H9 (cell line): ENCODE measurements around the gene MSI1. TPM values are rescaled to one million over a fixed set of nuclear protein-coding genes. Genes with fewer than 3 reads are reported as not detected.

Experiments used
- DNase-seq: peaks from one replicate; pipeline ENCODE4 v3.0.0-alpha.2; 2017
- H2AFZ ChIP-seq: one replicate; pipeline ENCODE4 v1.6.1; 2013; ENCODE audit warnings: mild to moderate bottlenecking, low read length, control low read depth, moderate library complexity
- H2AK5ac ChIP-seq: 2 replicates; pipeline ENCODE4 v1.6.1; 2013; ENCODE audit warnings: low read length, control low read depth, mixed read lengths; ENCODE audit not compliant: insufficient read length
- H2BK120ac ChIP-seq: one replicate; pipeline ENCODE4 v1.6.1; 2013; ENCODE audit warnings: low read depth, mild to moderate bottlenecking, low read length, control low read depth, inconsistent platforms; ENCODE audit not compliant: poor library complexity, severe bottlenecking
- H2BK12ac ChIP-seq: 2 replicates; pipeline ENCODE4 v1.6.1; 2013; ENCODE audit warnings: low read length, control low read depth, mixed read lengths, low read depth; ENCODE audit not compliant: insufficient read length
- H2BK15ac ChIP-seq: 2 replicates; pipeline ENCODE4 v1.6.1; 2013; ENCODE audit warnings: low read depth, low read length, control low read depth
- H2BK20ac ChIP-seq: one replicate; pipeline ENCODE4 v1.6.1; 2013; ENCODE audit warnings: low read depth, mild to moderate bottlenecking, low read length, control low read depth, inconsistent platforms; ENCODE audit not compliant: poor library complexity, severe bottlenecking
- H2BK5ac ChIP-seq: 2 replicates; pipeline ENCODE4 v1.6.1; 2013; ENCODE audit warnings: low read length, control low read depth, mixed read lengths; ENCODE audit not compliant: insufficient read length
- H3K14ac ChIP-seq: 2 replicates; pipeline ENCODE4 v1.6.1; 2013; ENCODE audit warnings: low read length, control low read depth; ENCODE audit not compliant: insufficient read depth
- H3K18ac ChIP-seq: 2 replicates; pipeline ENCODE4 v1.6.1; 2013; ENCODE audit warnings: low read depth, mild to moderate bottlenecking, mixed read lengths, low read length, control low read depth; ENCODE audit not compliant: insufficient read length
- H3K23ac ChIP-seq: 2 replicates; pipeline ENCODE4 v1.6.1; 2013; ENCODE audit warnings: low read length, control low read depth, mixed read lengths, low read depth; ENCODE audit not compliant: insufficient read length
- H3K23me2 ChIP-seq: 2 replicates; pipeline ENCODE4 v1.6.1; 2013; ENCODE audit warnings: low read depth, mild to moderate bottlenecking, mixed read lengths, low read length, control low read depth; ENCODE audit not compliant: insufficient read length, poor library complexity, severe bottlenecking
- H3K27ac ChIP-seq: 2 replicates; pipeline ENCODE4 v1.5.1; 2013; ENCODE audit warnings: low read length, control low read depth, mixed read lengths, low read depth; ENCODE audit not compliant: insufficient read length
- H3K27me3 ChIP-seq: 2 replicates; pipeline ENCODE4 v1.6.1; 2013; ENCODE audit warnings: low read length, control low read depth, inconsistent platforms; ENCODE audit not compliant: insufficient read depth
- H3K4ac ChIP-seq: 2 replicates; pipeline ENCODE4 v1.6.1; 2013; ENCODE audit warnings: low read depth, mild to moderate bottlenecking, control low read depth, inconsistent platforms, low read length, moderate library complexity
- H3K4me1 ChIP-seq: 2 replicates; pipeline ENCODE4 v1.6.1; 2013; ENCODE audit warnings: low read length, control low read depth, inconsistent platforms; ENCODE audit not compliant: insufficient read depth
- H3K4me2 ChIP-seq: 2 replicates; pipeline ENCODE4 v1.6.1; 2013; ENCODE audit warnings: low read length, control low read depth, mixed read lengths; ENCODE audit not compliant: insufficient read length, insufficient read depth
- H3K56ac ChIP-seq: 2 replicates; pipeline ENCODE4 v1.6.1; 2013; ENCODE audit warnings: low read depth, mild to moderate bottlenecking, mixed read lengths, low read length, control low read depth; ENCODE audit not compliant: insufficient read length
- H3K79me1 ChIP-seq: 2 replicates; pipeline ENCODE4 v1.6.1; 2013; ENCODE audit warnings: low read depth, mild to moderate bottlenecking, moderate library complexity, low read length, control low read depth, inconsistent platforms; ENCODE audit not compliant: insufficient read depth, poor library complexity, severe bottlenecking
- H3K79me2 ChIP-seq: 2 replicates; pipeline ENCODE4 v1.6.1; 2013; ENCODE audit warnings: low read length, control low read depth, inconsistent platforms; ENCODE audit not compliant: insufficient read depth
- H3K9ac ChIP-seq: 2 replicates; pipeline ENCODE4 v1.6.1; 2013; ENCODE audit warnings: low read length, control low read depth, mixed read lengths; ENCODE audit not compliant: insufficient read length; ENCODE audit errors: extremely low read depth
- H3K9me3 ChIP-seq: one replicate; pipeline ENCODE4 v1.6.1; 2013; ENCODE audit warnings: low read depth, low read length, inconsistent platforms; ENCODE audit not compliant: control insufficient read depth
- H3T11ph ChIP-seq: one replicate; pipeline ENCODE4 v1.6.1; 2013; ENCODE audit warnings: mild to moderate bottlenecking, low read length, control low read depth, inconsistent platforms
- H4K20me1 ChIP-seq: one replicate; pipeline ENCODE4 v1.6.1; 2013; ENCODE audit not compliant: control insufficient read depth, insufficient read length, insufficient read depth
- H4K5ac ChIP-seq: 2 replicates; pipeline ENCODE4 v1.6.1; 2013; ENCODE audit warnings: low read depth, mild to moderate bottlenecking, mixed read lengths, low read length, control low read depth; ENCODE audit not compliant: insufficient read length
- H4K8ac ChIP-seq: replicated peaks from 2 replicates; pipeline ENCODE4 v1.6.1; 2013; ENCODE audit warnings: low read length, control low read depth, mixed read lengths, low read depth; ENCODE audit not compliant: insufficient read length
- H4K91ac ChIP-seq: 2 replicates; pipeline ENCODE4 v1.6.1; 2013; ENCODE audit warnings: low read depth, mild to moderate bottlenecking, moderate library complexity, mixed read lengths, low read length, control low read depth; ENCODE audit not compliant: insufficient read length
- H3K27ac Mint-ChIP-seq, 3 experiments: 2 replicates in 2 of 3; 3 replicates in 1 of 3; pipeline ENCODE4 v1.8.0; 2020 to 2021; ENCODE audit warnings: mixed read lengths in 3 of 3, mild to moderate bottlenecking in 1 of 3, moderate library complexity in 1 of 3
- H3K27me3 Mint-ChIP-seq: 2 replicates; pipeline ENCODE4 v1.8.0; 2021; ENCODE audit warnings: low read depth, mild to moderate bottlenecking, moderate library complexity, mixed read lengths
- H3K36me3 Mint-ChIP-seq, 3 experiments: 2 replicates in 2 of 3; 3 replicates in 1 of 3; pipeline ENCODE4 v1.8.0; 2020 to 2021; ENCODE audit warnings: low read depth in 3 of 3, mixed read lengths in 3 of 3; ENCODE audit not compliant: insufficient read depth in 1 of 3
- H3K4me1 Mint-ChIP-seq, 2 experiments: 2 replicates each; pipeline ENCODE4 v1.8.0; 2020; ENCODE audit warnings: mixed read lengths in 2 of 2
- H3K4me3 Mint-ChIP-seq, 2 experiments: 2 replicates in 1 of 2; 3 replicates in 1 of 2; pipeline ENCODE4 v1.8.0; 2020 to 2021; ENCODE audit warnings: mild to moderate bottlenecking in 2 of 2, mixed read lengths in 2 of 2, moderate library complexity in 1 of 2
- H3K9me3 Mint-ChIP-seq, 2 experiments: 2 replicates in 1 of 2; 3 replicates in 1 of 2; pipeline ENCODE4 v1.8.0; 2020; ENCODE audit warnings: mild to moderate bottlenecking in 2 of 2, mixed read lengths in 2 of 2, moderate library complexity in 1 of 2
- CTCF ChIP-seq: fragments of 200-600 bp; sonication (generic); conservative IDR thresholded peaks from 3 replicates; pipeline ENCODE4 v1.8.0; 2021; ENCODE audit warnings: antibody characterized with exemption, mild to moderate bottlenecking
- WGBS: extraction: QIAGEN DNeasy Blood & Tissue Kit; methylation state at CpG from one replicate; pipeline ENCODE4 v1.1.7; 2013; ENCODE audit warnings: missing lambda C conversion rate, low lambda C conversion rate, mixed read lengths; ENCODE audit not compliant: insufficient read length; ENCODE audit errors: extremely low coverage; 5-methylcytosine and 5-hydroxymethylcytosine counted together
- total RNA-seq: library from RNA; stranded (reverse); gene quantifications from 2 replicates; pipeline ENCODE4 v1.2.1, GENCODE V29; 2021

MSI1 gene
- total RNA-seq, 1 experiment from 2014 or later, result 91.5 TPM

- H3K9ac ChIP-seq, result no peak overlapping the region
- no peak overlapping the region for H2BK12ac ChIP-seq
- Mint-ChIP-seq H3K4me1 (peaks cover 10 to 11% of the 10 kb centered on the region in 2 experiments), H3K4me3 (no peak overlapping the region), H3K36me3 (no peaks in the 10 kb centered on the region), H3K27ac (peak overlapping the region in 1 of 3 experiments; percentile 47; a peak in 1 of 7 replicates), H3K9me3 (no peaks in the 10 kb centered on the region), H3K27me3 (no peaks in the 10 kb centered on the region)
- H3K9me3 ChIP-seq, result no peaks in the 10 kb centered on the region
- H4K91ac ChIP-seq, result no peak overlapping the region
- no peak overlapping the region for H3T11ph ChIP-seq
- no peak overlapping the region for H2BK20ac ChIP-seq
- no peaks in the 10 kb centered on the region for H3K79me2 ChIP-seq
- no peaks in the 10 kb centered on the region for H4K20me1 ChIP-seq
- peak; percentile 71; the same call in 2 of the 3 replicates for TF ChIP-seq CTCF
- H4K8ac ChIP-seq, result no peak overlapping the region
- no peak overlapping the region for H3K23ac ChIP-seq
- no peak overlapping the region for H4K5ac ChIP-seq
- no peak overlapping the region for H3K18ac ChIP-seq
- H3K4ac ChIP-seq, result no peak overlapping the region
- H3K4me2 ChIP-seq, result no peak overlapping the region
- no peak overlapping the region for H2AFZ ChIP-seq
- no peaks in the 10 kb centered on the region for H3K27me3 ChIP-seq
- DNase-seq, result peak; percentile 80
- peaks cover 3% of the 10 kb centered on the region for H3K23me2 ChIP-seq
- H2BK120ac ChIP-seq, result no peak overlapping the region
- H3K4me1 ChIP-seq, result no peaks in the 10 kb centered on the region
- H2BK5ac ChIP-seq, result no peak overlapping the region
- no peak overlapping the region for H2AK5ac ChIP-seq
- H3K14ac ChIP-seq, result no peak overlapping the region
- no peak overlapping the region for H3K56ac ChIP-seq
- no peaks in the 10 kb centered on the region for H3K79me1 ChIP-seq
- no CpG with 5 or more reads among the region's 5 CpGs for WGBS
- no peak overlapping the region for H2BK15ac ChIP-seq
- H3K27ac ChIP-seq, result no peak overlapping the region
Measured at GRCh38 chr12:120314220-120314619, 54.7 kb downstream of the MSI1 start.
